Activated T-helper 1 cell treated with anti-CD3 and anti-CD28 coated beads, Interleukin-12 subunit alpha, Interleukin-12 subunit beta, Interleukin-2, Interleukin-4 antibody, amounts not matched to agents 30 ng/mL and 10 ng/mL and 1 ng/mL, durations not matched to agents 14 hours and 24 hours and 36 hours (primary cell): ENCODE results near the gene TPPP. TPM values are rescaled to one million over a fixed set of nuclear protein-coding genes. Genes with fewer than 3 reads are reported as not detected.
A peak's percentile ranks its signal among the peaks of the same experiment; 100 is the strongest.
"Not testable (repeated sequence)": the region's sequence is repeated elsewhere in the genome, so short reads cannot be mapped to it uniquely, and the experiment has no call there.

Experiments used
- DNase-seq: peaks from one replicate; pipeline ENCODE4 v3.0.0; 2021; ENCODE audit warnings: low spot score
- H3K27ac Mint-ChIP-seq: one replicate; pipeline ENCODE4 v1.8.0; 2021; ENCODE audit warnings: mild to moderate bottlenecking, mixed read lengths
- H3K27me3 Mint-ChIP-seq: one replicate; pipeline ENCODE4 v1.8.0; 2022; ENCODE audit warnings: mild to moderate bottlenecking, moderate library complexity, mixed read lengths; ENCODE audit not compliant: insufficient read depth
- H3K36me3 Mint-ChIP-seq: one replicate; pipeline ENCODE4 v1.8.0; 2021; ENCODE audit warnings: low read depth, mixed read lengths
- H3K4me1 Mint-ChIP-seq: one replicate; pipeline ENCODE4 v1.8.0; 2021; ENCODE audit warnings: low read depth, mixed read lengths
- H3K4me3 Mint-ChIP-seq: one replicate; pipeline ENCODE4 v1.8.0; 2021; ENCODE audit warnings: mild to moderate bottlenecking, moderate library complexity, mixed read lengths
- H3K9me3 Mint-ChIP-seq: one replicate; pipeline ENCODE4 v1.8.0; 2021; ENCODE audit warnings: mixed read lengths
- intact Hi-C: fragments of 100-400 bp; cut with micrococcal nuclease; formaldehyde crosslinking; loops from one replicate; pipeline ENCODE4 v1.15.1; 2024
- total RNA-seq: library from RNA; stranded (reverse); gene quantifications from 2 replicates; pipeline ENCODE4 v1.2.3, GENCODE V29; 2022

The TPPP gene
- not detected in 2 replicates for total RNA-seq

DNA sequence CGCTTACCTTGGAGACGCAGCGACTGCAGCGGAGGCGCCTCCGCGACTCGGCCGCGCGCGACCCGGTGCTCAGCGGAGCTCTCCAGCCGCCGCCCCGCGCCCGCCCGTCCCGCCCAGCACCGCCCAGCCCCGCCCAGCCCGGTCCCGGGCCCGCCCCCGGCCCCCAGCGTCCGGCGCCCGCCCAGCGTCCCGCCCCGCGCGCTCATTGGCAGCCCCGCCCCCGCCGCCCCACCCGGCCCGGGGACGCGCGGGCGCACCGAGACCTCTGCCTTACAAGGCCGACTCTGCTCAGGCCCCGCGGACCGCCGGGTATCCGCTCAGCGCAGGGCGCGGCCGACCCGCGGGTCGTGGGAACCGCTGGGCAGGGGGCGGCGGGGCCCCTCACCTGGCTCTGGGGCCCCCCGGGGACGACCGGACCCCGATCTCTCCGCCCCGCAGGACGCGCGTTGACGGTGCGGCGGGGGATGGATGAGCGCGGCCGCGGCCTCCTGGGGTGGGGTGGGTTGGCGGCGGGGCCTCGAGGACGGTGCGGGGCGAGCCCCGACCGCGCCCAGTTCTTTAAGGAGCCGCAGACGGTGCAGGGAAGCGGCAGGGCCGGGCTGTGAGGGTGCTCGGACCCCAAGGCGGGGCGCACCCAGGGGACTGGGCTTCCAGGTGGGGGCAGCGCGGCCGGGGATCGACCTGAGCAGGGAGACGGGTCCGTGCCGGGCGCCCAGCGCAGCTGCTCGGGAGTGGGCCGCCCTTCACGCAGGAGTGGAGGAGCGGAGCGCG is at the start of gene TPPP:
Gene TPPP, minus strand, starts transcription at position 82 of the 771 bp plus-strand sequence. CDS start 15,292 bp downstream, outside the sequence.
- H3K27ac Mint-ChIP-seq, H3K4me1 Mint-ChIP-seq, H3K36me3 Mint-ChIP-seq, H3K9me3 Mint-ChIP-seq, H3K27me3 Mint-ChIP-seq: not testable (repeated sequence)
- intact Hi-C loops = loop anchor here (2.0 to 5.0 kb wide), 4 partner anchors 81 to 221 kb away; partner anchors contain the start of genes BRD9, CEP72, TRIP13 and ZDHHC11B
- H3K4me3 Mint-ChIP-seq = peak within 1 kb of the TSS; percentile 54
- peak; percentile 64 for DNase-seq

DNA sequence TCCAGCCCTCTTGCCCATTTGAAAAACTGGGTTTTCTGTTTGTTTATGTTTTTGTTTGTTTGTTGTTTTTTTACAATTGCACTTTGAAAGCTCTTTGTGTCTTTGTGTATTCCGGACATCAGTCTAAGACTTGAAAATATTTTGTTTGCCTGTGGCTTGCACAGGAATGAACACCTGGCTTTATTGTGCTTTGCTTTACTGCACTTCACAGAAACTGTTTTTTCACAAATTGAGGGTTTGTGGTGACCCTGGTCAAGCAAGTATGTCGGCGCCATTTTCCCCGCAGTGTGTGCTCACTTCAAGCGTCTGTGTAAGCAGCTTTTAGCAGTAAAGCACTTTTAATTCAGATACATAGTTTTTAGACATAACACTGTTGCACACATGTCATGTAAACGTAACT is 49.1 kb upstream of the TPPP start:
- H3K4me3 Mint-ChIP-seq, intact Hi-C loops, H3K4me1 Mint-ChIP-seq, H3K9me3 Mint-ChIP-seq, DNase-seq, H3K36me3 Mint-ChIP-seq, H3K27ac Mint-ChIP-seq, H3K27me3 Mint-ChIP-seq: not testable (repeated sequence)

DNA sequence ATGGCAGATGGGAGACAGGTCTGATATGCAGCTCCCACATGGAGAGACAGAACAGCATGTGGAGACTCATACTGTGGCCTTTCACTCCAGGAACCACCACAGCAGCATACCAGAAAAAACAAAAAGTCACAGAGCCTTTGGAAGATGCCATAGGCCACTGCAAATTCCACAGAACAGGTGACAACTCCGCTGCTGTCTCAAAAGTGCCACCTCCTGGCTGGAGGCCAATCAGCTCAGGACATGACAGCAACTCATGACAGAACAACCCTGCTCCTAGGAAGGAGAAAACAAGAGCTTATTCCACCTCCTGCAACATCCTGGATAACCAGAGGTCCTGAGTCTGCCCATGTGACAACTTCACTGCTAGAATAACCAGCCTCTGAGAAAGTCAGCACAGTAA is 41.0 kb upstream of the TPPP start:
- H3K4me1 Mint-ChIP-seq, H3K4me3 Mint-ChIP-seq, H3K27ac Mint-ChIP-seq, intact Hi-C loops, H3K9me3 Mint-ChIP-seq, DNase-seq, H3K36me3 Mint-ChIP-seq, H3K27me3 Mint-ChIP-seq: not testable (repeated sequence)

- H3K4me1 Mint-ChIP-seq, H3K36me3 Mint-ChIP-seq, DNase-seq, H3K4me3 Mint-ChIP-seq, H3K27ac Mint-ChIP-seq, H3K9me3 Mint-ChIP-seq, intact Hi-C loops, H3K27me3 Mint-ChIP-seq: not testable (repeated sequence)
Observed at GRCh38 chr5:732754-733454, 39.8 kb upstream of the TPPP start.

DNA sequence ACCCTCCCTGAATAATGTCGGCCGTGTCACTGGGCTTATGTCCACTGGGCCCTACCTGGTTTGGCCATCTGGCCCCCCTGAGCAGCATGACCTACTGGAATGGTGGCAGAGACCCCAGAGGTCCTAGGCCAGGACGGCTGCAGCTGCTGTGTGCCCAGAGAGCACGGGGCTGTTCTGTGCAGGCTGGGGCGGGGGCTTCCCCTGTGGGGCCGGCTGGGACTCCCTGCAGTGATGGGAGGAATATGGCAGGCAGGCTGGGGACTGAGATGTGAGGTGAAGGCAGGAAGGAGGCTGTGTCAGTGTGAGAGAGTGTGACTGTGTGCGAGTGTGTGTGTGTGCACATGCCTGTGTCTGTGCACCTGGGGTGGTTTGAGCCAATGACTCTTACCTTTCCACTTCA is 36.1 kb upstream of the TPPP start:
- H3K27me3 Mint-ChIP-seq, H3K4me1 Mint-ChIP-seq, H3K27ac Mint-ChIP-seq, H3K36me3 Mint-ChIP-seq, DNase-seq, H3K4me3 Mint-ChIP-seq, H3K9me3 Mint-ChIP-seq, intact Hi-C loops: not testable (repeated sequence)

DNA sequence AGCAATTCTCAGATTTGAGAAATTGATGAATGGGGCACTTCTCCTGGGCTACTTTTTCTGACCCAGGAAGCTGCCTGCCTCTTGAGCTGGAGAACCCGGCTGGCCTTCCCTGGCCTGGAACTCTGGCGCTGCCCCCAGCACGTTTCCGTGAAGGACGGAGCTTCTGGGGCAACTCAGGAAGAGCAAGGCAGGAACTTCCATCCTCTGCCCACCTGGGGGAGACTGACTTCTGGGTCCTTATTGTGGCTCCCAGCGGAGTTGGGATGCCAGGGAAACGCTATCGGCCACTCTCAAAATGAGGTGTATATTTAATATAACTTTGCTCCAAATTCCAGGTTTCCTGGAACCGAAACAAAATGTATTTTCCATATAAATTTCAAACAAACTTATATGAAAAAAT is 33.9 kb upstream of the TPPP start:
- H3K36me3 Mint-ChIP-seq, H3K9me3 Mint-ChIP-seq, DNase-seq, H3K4me1 Mint-ChIP-seq, H3K27ac Mint-ChIP-seq, intact Hi-C loops, H3K27me3 Mint-ChIP-seq, H3K4me3 Mint-ChIP-seq: not testable (repeated sequence)

- DNase-seq, H3K4me1 Mint-ChIP-seq, intact Hi-C loops, H3K27ac Mint-ChIP-seq, H3K4me3 Mint-ChIP-seq, H3K36me3 Mint-ChIP-seq: not testable (repeated sequence)
- peaks cover 13% of the 10 kb centered on the region for H3K9me3 Mint-ChIP-seq
- H3K27me3 Mint-ChIP-seq = peaks cover 11% of the 10 kb centered on the region
Observed at GRCh38 chr5:723865-724264, 30.7 kb upstream of the TPPP start.

DNA sequence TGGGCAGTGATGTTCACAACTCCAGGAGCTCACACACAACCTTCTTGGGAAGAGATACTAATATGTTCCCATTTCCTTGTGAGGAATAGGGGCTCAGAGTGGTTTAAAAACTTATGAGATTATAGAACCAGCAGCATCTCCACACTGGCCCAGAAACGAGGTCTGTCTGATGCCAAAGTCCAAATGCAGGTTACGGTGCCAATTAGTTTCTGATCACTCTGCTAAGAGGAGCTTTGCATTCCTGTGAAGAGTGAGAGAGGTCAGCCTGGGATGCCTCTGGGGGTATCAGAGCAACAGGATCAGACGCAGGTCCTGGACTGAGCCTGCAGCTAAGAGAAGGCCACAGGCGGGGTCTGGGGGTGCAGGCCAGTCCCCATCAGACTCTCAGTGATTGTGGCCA is 30.2 kb upstream of the TPPP start:
- Mint-ChIP-seq H3K27me3 (peaks cover 11% of the 10 kb centered on the region), H3K9me3 (peaks cover 16% of the 10 kb centered on the region)
- H3K27ac Mint-ChIP-seq, intact Hi-C loops, H3K4me3 Mint-ChIP-seq, H3K36me3 Mint-ChIP-seq, H3K4me1 Mint-ChIP-seq, DNase-seq: not testable (repeated sequence)

GRCh38 chr5:719379-719778 is 26.2 kb upstream of the TPPP start:
- H3K4me3 Mint-ChIP-seq, DNase-seq, H3K36me3 Mint-ChIP-seq, intact Hi-C loops, H3K27ac Mint-ChIP-seq, H3K4me1 Mint-ChIP-seq, H3K27me3 Mint-ChIP-seq: not testable (repeated sequence)
- H3K9me3 Mint-ChIP-seq = peaks cover 16% of the 10 kb centered on the region

DNA sequence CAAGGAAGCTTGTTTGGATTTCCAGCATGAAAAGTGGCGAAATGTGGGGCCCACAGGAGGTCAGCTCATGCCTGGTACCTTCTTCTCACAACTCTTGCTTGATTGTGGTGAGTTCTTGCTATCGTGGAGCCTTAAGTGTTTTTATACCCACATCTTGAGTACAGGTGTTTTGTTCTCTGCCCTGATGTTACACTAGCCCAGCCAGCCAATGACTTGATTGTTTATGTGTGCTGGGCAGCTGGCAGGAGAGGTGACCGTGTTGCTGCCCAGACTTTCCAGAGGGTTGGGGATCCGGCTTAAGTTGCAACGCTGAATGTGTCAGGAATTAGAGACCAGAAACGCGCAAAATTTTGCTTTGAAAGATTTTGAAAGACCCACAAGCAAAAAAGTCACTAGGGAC is 24.0 kb upstream of the TPPP start:
- no peaks in the 10 kb centered on the region for H3K4me1 Mint-ChIP-seq
- H3K36me3 Mint-ChIP-seq = peaks cover 1% of the 10 kb centered on the region
- peaks cover 9% of the 10 kb centered on the region for H3K27me3 Mint-ChIP-seq
- intact Hi-C loops = no loop called here
- H3K27ac Mint-ChIP-seq = no peak overlapping the region
- DNase-seq = no peak
- H3K4me3 Mint-ChIP-seq = no peak overlapping the region
- H3K9me3 Mint-ChIP-seq = peaks cover 16% of the 10 kb centered on the region

DNA sequence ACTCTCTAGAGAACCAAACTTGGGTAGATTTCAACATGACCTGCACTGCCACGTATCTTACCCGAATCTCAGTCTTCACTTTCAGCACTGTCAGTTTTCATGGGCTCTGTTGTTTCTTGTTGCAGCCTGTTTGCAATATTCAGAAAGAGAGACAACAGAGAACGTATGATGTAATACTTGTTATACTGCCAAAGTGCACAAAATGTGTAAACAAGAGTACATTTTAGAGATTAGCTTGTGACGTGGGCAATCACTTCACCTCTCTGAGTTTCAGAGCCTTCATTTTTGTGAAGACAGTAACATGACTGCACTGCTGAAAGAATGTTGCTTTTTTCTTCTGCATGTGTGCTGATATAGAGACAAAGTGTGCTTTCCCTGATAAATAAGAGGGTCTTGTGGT is 23.6 kb upstream of the TPPP start:
- H3K27me3 Mint-ChIP-seq, H3K4me1 Mint-ChIP-seq, H3K36me3 Mint-ChIP-seq, H3K4me3 Mint-ChIP-seq, DNase-seq, intact Hi-C loops, H3K27ac Mint-ChIP-seq: not testable (repeated sequence)
- H3K9me3 Mint-ChIP-seq = peaks cover 17% of the 10 kb centered on the region

DNA sequence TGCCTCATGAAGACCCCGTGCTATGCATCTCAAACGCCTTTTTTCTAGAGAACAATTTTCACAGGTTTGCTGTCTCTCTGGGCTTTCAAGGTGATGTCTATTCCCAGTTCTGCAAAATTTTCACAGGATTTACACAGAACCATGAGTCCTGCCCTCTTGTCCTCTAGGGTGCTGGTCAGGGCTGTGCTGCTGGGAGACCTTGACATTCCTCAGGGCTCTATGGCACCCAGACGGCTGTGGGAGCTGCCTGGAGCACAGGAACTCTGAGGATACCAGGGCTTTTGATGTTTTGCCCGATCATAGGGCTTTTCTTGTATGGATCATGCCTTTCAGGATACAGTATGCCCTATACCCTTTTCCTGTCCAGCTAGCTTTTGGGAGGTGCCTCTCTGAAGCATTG is 22.5 kb upstream of the TPPP start:
- DNase-seq, intact Hi-C loops, H3K27ac Mint-ChIP-seq, H3K4me3 Mint-ChIP-seq, H3K4me1 Mint-ChIP-seq, H3K36me3 Mint-ChIP-seq: not testable (repeated sequence)
- Mint-ChIP-seq H3K9me3 (peaks cover 22% of the 10 kb centered on the region), H3K27me3 (peaks cover 10% of the 10 kb centered on the region)

DNA sequence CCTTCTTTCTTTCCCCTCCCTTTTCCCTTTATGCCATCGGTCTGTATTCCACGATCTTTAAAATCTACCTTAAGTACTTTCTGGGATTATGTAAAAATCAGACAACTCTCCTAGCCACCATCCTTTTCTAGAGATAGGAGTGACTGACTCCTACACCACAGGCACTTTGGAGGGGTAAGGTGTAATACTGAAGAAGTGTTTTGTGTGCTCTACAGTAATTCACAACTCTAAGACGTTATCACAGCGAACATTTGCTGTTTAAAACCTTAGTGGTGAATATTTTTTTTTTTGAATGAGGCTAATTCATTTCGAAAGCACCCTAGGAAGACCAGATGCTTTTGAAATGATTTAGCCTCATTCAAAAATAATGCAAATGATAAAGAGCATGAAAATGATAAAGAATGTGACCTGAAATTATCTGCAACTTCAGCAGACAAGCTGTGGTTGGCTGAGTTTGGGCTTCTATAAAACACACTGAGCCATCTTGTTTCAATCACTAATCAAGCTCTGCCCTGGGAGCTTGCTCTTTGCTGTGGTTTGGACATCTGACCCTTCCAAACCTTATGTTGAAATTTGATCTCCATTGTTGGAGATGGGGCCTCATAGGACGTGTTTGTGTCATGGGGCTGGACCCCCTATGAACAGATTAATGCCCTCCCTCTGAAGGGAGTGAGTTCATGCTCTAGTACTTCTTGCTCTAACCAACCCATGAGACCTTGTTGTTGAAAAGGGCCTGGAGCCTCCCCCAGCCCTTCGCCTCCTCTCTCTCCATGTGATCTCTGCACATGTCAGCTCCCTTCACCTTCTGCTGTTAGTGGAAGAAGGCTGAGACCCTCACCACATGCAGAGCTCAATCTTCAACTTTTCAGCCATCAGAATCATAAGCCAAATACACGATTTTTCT is 21.3 kb upstream of the TPPP start:
- H3K9me3 Mint-ChIP-seq = peaks cover 20% of the 10 kb centered on the region
- H3K4me1 Mint-ChIP-seq, intact Hi-C loops, H3K36me3 Mint-ChIP-seq, DNase-seq, H3K4me3 Mint-ChIP-seq, H3K27me3 Mint-ChIP-seq, H3K27ac Mint-ChIP-seq: not testable (repeated sequence)
